ENCODE results near the gene KRTAP16-1. TPM values are rescaled to one million over a fixed set of nuclear protein-coding genes. Genes with fewer than 3 reads are reported as not detected.

KRTAP16-1 gene
- total RNA-seq, 3 donors from 2014 or later: not detected

- Histone ChIP-seq H3K36me3 (no peaks in the 10 kb centered on the region), H3K27ac (peak overlapping the region; percentile 65 to 80), H3K27me3 (no peaks in the 10 kb centered on the region), H3K4me3 (no peak overlapping the region), H3K9me3 (peaks cover 7 to 17% of the 10 kb centered on the region in 2 donors), H3K4me1 (peaks cover 0 to 9% of the 10 kb centered on the region in 2 donors)
- intact Hi-C loops (cut with DNase I; ENCODE audit: low total_unique reads): no loop called here
- no peak for DNase-seq (ENCODE audit: low spot score in 2 of 2)
- TF ChIP-seq CTCF (IDR thresholded peaks at IDR 0.05): no peak
Measured at GRCh38 chr17:41340494-41340893, 31.4 kb upstream of the KRTAP16-1 start.

GRCh38 chr17:41339571-41340172, 30.6 kb upstream of the KRTAP16-1 start:
- Histone ChIP-seq H3K27ac (peak overlapping the region; percentile 65 to 80), H3K4me3 (no peak overlapping the region), H3K36me3 (no peaks in the 10 kb centered on the region), H3K27me3 (no peaks in the 10 kb centered on the region), H3K4me1 (peaks cover 0 to 7% of the 10 kb centered on the region in 2 donors), H3K9me3 (peaks cover 7 to 17% of the 10 kb centered on the region in 2 donors)
- no peak for DNase-seq (ENCODE audit: low spot score in 2 of 2)
- no peak for TF ChIP-seq POLR2A (IDR thresholded peaks at IDR 0.05)
- TF ChIP-seq CTCF (IDR thresholded peaks at IDR 0.05): no peak
- TF ChIP-seq POLR2AphosphoS5 (IDR thresholded peaks at IDR 0.05): no peak
- intact Hi-C loops (cut with DNase I; ENCODE audit: low total_unique reads): no loop called here

GRCh38 chr17:41338961-41339485, 29.9 kb upstream of the KRTAP16-1 start:
- H3K4me3 ChIP-seq: no peak overlapping the region
- H3K27me3 ChIP-seq: no peaks in the 10 kb centered on the region
- no peak for TF ChIP-seq POLR2A (IDR thresholded peaks at IDR 0.05)
- no peak for TF ChIP-seq POLR2AphosphoS5 (IDR thresholded peaks at IDR 0.05)
- TF ChIP-seq CTCF (IDR thresholded peaks at IDR 0.05): no peak
- H3K4me1 ChIP-seq: peaks cover 0 to 7% of the 10 kb centered on the region in 2 donors
- H3K9me3 ChIP-seq: peaks cover 7 to 17% of the 10 kb centered on the region in 2 donors
- intact Hi-C loops (cut with DNase I; ENCODE audit: low total_unique reads): no loop called here
- no peaks in the 10 kb centered on the region for H3K36me3 ChIP-seq
- DNase-seq (ENCODE audit: low spot score in 2 of 2): no peak
- peak overlapping the region; percentile 65 to 80 for H3K27ac ChIP-seq

GRCh38 chr17:41335747-41336146, 26.6 kb upstream of the KRTAP16-1 start:
- peak overlapping the region; percentile 64 to 66 for H3K27ac ChIP-seq
- peaks cover 0 to 7% of the 10 kb centered on the region in 2 donors for H3K4me1 ChIP-seq
- no peaks in the 10 kb centered on the region for H3K9me3 ChIP-seq
- no peaks in the 10 kb centered on the region for H3K27me3 ChIP-seq
- no peak for TF ChIP-seq CTCF (IDR thresholded peaks at IDR 0.05)
- no peak for TF ChIP-seq POLR2AphosphoS5 (IDR thresholded peaks at IDR 0.05)
- TF ChIP-seq POLR2A (IDR thresholded peaks at IDR 0.05): no peak
- no peak for DNase-seq (ENCODE audit: low spot score in 2 of 2)
- no peak overlapping the region for H3K4me3 ChIP-seq
- H3K36me3 ChIP-seq: no peaks in the 10 kb centered on the region
- intact Hi-C loops (cut with DNase I; ENCODE audit: low total_unique reads): no loop called here

- H3K27ac ChIP-seq: peak overlapping the region; percentile 64 to 66
- intact Hi-C loops (cut with DNase I; ENCODE audit: low total_unique reads): no loop called here
- no peaks in the 10 kb centered on the region for H3K27me3 ChIP-seq
- TF ChIP-seq CTCF (IDR thresholded peaks at IDR 0.05) (no peak), POLR2A (IDR thresholded peaks at IDR 0.05) (no peak), POLR2AphosphoS5 (IDR thresholded peaks at IDR 0.05) (no peak)
- DNase-seq (ENCODE audit: low spot score in 2 of 2): no peak
- H3K4me3 ChIP-seq: no peak overlapping the region
- H3K4me1 ChIP-seq: peaks cover 0 to 4% of the 10 kb centered on the region in 2 donors
- no peaks in the 10 kb centered on the region for H3K36me3 ChIP-seq
- H3K9me3 ChIP-seq: no peaks in the 10 kb centered on the region
Measured at GRCh38 chr17:41334385-41335305, 25.5 kb upstream of the KRTAP16-1 start.
